Right ventricle myocardium inferior (tissue), 1 donor: ENCODE results near the gene PIRT. TPM values are rescaled to one million over a fixed set of nuclear protein-coding genes. Genes with fewer than 3 reads are reported as not detected.

Source experiments
- ATAC-seq: fragments of 200-7000 bp; cut with Tn5 transposase; one replicate; pipeline ENCODE4 v1.9.1; 2020; ENCODE audit warnings: mild to moderate bottlenecking, moderate library complexity
- DNase-seq: peaks from one replicate; pipeline ENCODE4 v3.0.0; 2021; ENCODE audit errors: missing footprints
- intact Hi-C: fragments of 100-400 bp; cut with DNase I; formaldehyde crosslinking; loops from one replicate; pipeline ENCODE4 v1.11.0; 2022
- total RNA-seq: library from RNA; stranded (reverse); fragmentation: NEBNext Ultra II Directional; extraction: Animal tissue kit (Norgen Biotek cat#: 25700); gene quantifications from one replicate; pipeline ENCODE4 v1.2.1, GENCODE V29; 2021
- donor health status: DM: no; HTN: yes; CAD: no; lungs with severe emphysema.

Gene PIRT
- total RNA-seq, 1 donor from 2014 or later: not detected

DNA sequence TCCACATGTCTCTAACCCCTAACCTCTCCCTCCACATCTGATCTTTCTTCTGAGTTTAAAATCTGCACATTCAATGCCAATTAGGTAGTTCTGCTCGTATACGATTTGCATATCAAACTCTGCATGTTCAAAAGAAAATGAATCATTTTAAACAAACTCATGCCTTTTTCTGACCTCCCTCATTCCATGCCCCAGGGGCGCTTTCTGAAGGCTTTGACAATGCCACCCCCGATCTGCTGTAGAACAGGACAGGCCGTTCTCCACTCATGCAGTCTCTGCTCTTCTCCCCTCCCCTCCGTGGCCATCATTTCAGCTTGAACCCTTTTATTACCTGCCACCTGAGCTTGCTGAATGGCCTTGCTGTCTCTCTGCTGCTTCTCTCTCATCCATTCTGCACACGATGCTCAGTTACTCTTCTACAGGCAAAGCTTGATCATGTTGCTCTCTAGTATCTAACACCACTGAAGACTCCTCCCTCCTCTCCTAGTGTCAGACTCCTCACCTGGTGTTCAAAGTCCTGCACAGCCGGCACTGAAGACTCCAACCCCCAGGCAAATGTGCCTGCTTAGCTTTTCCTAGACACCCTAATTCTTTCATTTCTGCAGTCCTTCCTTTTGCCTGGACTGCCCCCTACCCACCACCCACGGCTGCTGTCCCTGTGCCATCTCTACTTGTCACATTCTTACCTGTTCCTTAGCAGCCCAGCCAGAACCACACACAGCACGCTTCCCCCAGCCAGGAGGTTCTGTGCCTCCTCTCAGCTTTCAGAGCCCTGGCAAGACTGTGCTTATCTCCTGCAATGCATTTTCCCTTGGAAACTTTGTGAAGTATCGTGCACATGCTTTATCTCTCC is 40.2 kb downstream of the PIRT start:
- no peak for DNase-seq
- intact Hi-C loops: loop anchor here (10.0 kb wide), 1 partner anchor 63 kb away; the partner anchor contains the start of gene TMEM220
- ATAC-seq: peak; percentile 29

DNA sequence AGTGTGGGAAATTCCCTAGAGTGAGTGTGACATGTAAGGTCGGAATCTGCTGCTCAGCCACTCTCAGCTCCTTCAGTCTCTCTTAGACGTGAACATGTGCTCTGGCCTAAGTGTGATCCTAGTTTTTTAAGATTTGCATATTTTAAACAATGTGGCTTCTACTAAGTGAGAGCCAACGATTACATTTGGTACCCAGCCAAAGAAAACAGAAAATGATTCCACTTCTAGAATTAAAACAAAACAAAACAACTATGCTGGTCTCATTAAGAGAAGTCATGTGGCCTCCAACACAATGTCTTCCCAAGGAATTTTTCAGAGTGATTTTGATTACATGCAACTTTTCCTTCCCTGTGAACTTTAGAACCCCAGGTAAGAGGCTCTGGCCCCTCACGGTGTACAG is 44.1 kb downstream of the PIRT start:
- intact Hi-C loops: loop anchor here (10.0 kb wide), 1 partner anchor 59 kb away; the partner anchor contains the start of gene TMEM220
- no peak for ATAC-seq
- no peak for DNase-seq

GRCh38 chr17:10793256-10793655 is 44.6 kb downstream of the PIRT start:
- intact Hi-C loops: loop anchor here (10.0 kb wide), 1 partner anchor 58 kb away; the partner anchor contains the start of gene TMEM220
- ATAC-seq: no peak
- DNase-seq: no peak

GRCh38 chr17:10792151-10792550 is 45.7 kb downstream of the PIRT start:
- ATAC-seq (peak; percentile 11), DNase-seq (no peak)
- intact Hi-C loops: loop anchor here (10.0 kb wide), 1 partner anchor 57 kb away; the partner anchor contains the start of gene TMEM220

- ATAC-seq (peak; percentile 55), DNase-seq (no peak)
These were observed 47.1 kb downstream of the PIRT start for GRCh38 chr17:10790491-10791401.

GRCh38 chr17:10789694-10790271 is 48.1 kb downstream of the PIRT start:
- DNase-seq (no peak), ATAC-seq (no peak)
- intact Hi-C loops: loop anchor here (10.0 kb wide), 1 partner anchor 55 kb away; the partner anchor contains the start of gene TMEM220

More at GRCh38 chr17:10790491-10791401, 47.1 kb downstream of the PIRT start:
- intact Hi-C loops: loop anchor here (10.0 kb wide), 1 partner anchor 56 kb away; the partner anchor contains the start of gene TMEM220

GRCh38 chr17:10787306-10788045 is 50.4 kb downstream of the PIRT start:
- DNase-seq (no peak), ATAC-seq (no peak)
- intact Hi-C loops: no loop called here

DNA sequence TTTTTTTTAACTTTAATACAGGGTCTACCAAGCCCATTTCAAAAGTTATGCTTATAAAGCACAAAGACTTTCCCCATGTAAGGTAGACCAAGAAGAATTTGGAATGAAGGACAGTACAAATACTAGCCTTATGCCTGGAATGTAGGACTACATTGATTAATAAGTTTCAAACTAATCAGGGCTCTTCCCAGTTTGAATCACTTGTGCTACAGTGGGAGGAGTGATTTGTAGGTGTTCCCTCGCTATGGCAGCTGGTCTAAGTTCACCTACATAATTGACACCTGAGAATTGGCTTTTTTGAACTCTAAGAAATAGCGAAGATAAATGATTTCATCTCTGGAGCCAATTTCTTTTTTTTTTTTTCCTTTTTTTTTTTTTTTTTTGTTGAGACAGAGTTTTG is 52.6 kb downstream of the PIRT start:
- no peak for DNase-seq
- ATAC-seq: no peak
- intact Hi-C loops: no loop called here

DNA sequence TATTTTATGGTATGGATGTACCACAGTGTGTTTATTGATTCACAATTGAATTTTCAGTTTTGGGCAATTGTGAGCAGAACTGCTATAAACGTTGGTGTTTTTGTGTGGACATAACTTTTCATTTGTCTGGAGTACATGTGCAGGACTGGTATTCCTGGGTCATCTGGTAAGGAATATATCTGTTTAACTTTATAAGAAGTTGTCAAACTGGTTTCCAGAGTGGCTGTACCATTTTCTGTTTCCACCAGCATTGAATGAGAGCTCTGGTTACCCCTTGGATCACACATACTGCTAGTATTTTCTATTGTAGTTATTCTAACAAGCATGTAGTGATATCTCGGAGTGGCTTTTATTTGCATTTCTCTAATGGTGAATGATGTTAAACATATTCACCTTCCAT is 58.3 kb downstream of the PIRT start:
- no peak for ATAC-seq
- intact Hi-C loops: loop anchor here (5.0 kb wide), 1 partner anchor 63 kb away; no protein-coding TSS in a partner anchor
- DNase-seq: no peak

GRCh38 chr17:10777890-10778289 is 60.0 kb downstream of the PIRT start:
- no peak for ATAC-seq
- intact Hi-C loops: loop anchor here (5.0 kb wide), 1 partner anchor 64 kb away; no protein-coding TSS in a partner anchor
- no peak for DNase-seq

DNA sequence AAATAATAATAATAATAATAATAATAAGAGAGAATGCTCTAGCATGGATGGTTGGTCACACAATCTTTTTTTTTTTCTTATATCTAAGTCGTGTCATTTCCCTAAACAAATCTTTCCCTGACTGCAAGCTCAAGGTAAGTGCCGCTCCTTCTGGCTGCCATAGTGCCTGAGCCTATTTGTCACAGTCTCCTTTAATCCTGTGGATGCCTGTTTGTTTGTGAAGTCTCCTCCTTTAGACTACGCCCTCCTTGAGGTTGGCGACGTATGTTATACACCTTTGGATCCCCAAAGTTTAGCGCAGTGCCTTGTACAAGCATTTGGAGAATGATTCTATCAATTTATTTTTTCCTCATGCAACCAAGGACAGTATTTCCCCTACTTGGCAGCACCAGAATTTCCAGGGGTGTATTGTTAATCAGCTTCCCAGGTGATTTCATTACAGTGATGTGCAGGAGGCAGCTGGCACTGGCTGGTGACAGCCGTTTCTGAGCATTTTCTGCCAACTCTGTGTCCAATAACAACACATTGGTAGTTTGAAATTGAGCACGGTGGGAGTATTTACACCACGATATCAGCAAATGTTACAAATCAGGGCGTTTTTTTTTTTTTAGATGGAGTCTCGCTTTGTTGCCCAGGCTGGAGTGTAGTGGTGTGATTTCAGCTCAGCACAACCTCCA is 60.6 kb downstream of the PIRT start:
- no peak for DNase-seq
- no peak for ATAC-seq
- intact Hi-C loops: loop anchor here (5.0 kb wide), 1 partner anchor 65 kb away; no protein-coding TSS in a partner anchor

DNA sequence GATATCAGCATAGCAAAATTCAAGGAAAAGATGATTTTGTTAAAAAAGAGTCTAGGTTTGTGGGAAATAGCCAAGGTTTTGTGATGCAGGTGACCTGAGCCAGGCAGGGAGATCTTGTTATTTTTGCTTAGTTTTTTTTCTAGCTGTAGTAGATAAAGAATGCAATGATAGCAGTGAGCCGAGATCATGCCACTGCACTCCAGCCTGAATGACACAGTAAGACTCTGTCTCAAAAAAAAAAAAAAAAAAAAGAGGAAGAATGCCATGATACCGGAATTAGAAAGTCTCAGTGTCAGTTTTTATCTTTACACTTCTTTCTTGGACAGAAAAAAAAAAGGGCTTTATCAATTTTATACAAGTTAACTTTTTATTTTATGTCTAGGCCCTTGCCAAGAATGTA is 61.5 kb downstream of the PIRT start:
- ATAC-seq: no peak
- DNase-seq: no peak
- intact Hi-C loops: loop anchor here (5.0 kb wide), 1 partner anchor 66 kb away; no protein-coding TSS in a partner anchor

GRCh38 chr17:10775740-10776356 is 62.0 kb downstream of the PIRT start:
- intact Hi-C loops: loop anchor here (5.0 kb wide), 1 partner anchor 66 kb away; no protein-coding TSS in a partner anchor
- ATAC-seq (no peak), DNase-seq (no peak)

GRCh38 chr17:10775058-10775457 is 62.8 kb downstream of the PIRT start:
- DNase-seq (no peak), ATAC-seq (no peak)
- intact Hi-C loops: loop anchor here (5.0 kb wide), 1 partner anchor 67 kb away; no protein-coding TSS in a partner anchor

DNA sequence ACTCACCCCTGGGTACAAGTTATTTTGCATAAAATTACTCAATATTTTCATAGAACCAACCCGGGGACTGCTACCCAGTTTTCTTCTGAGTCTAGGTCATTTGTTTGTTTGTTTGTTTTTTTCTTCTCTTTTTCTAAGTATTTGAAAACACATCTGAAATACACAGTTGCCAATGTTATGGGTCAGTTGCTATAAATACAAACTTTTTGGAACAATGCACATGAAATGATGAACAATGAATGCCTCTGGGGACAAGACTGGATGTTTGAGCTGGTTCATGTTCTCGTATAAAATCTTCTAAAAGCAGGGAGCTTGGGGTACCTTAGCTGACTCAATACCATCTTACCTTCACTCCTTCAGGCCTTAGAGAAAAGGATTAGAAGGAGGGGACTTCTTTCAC is 64.5 kb downstream of the PIRT start:
- no peak for ATAC-seq
- intact Hi-C loops: no loop called here
- no peak for DNase-seq
